ENCODE data around the gene BICD1.
"Not testable (repeated sequence)": the region's sequence is repeated elsewhere in the genome, so short reads cannot be mapped to it uniquely, and the experiment has no call there.

The BICD1 gene

GRCh38 chr12:32223941-32224340, 117.3 kb downstream of the BICD1 start:
- no peak for TF ChIP-seq CTCF (IDR thresholded peaks at IDR 0.05; ENCODE audit: low read depth, low read length)
- DNase-seq (ENCODE audit: extremely low read depth, low read depth) = no peak

- TF ChIP-seq CTCF (IDR thresholded peaks at IDR 0.05; ENCODE audit: low read depth, low read length) = no peak
- DNase-seq (ENCODE audit: extremely low read depth, low read depth) = no peak
Observed at GRCh38 chr12:32226768-32227167, 120.1 kb downstream of the BICD1 start.

- DNase-seq (ENCODE audit: extremely low read depth, low read depth) = no peak
Observed at GRCh38 chr12:32229971-32230612, 123.4 kb downstream of the BICD1 start.

GRCh38 chr12:32230613-32230993, 124.0 kb downstream of the BICD1 start:
- DNase-seq (ENCODE audit: extremely low read depth, low read depth) = no peak
- TF ChIP-seq CTCF (IDR thresholded peaks at IDR 0.05; ENCODE audit: low read depth, low read length) = no peak

More at GRCh38 chr12:32229971-32230612, 123.4 kb downstream of the BICD1 start:
- no peak for TF ChIP-seq CTCF (IDR thresholded peaks at IDR 0.05; ENCODE audit: low read depth, low read length)

- DNase-seq (ENCODE audit: extremely low read depth, low read depth) = not testable (repeated sequence)
Observed at GRCh38 chr12:32231361-32231760, 124.7 kb downstream of the BICD1 start.

- DNase-seq (ENCODE audit: extremely low read depth, low read depth) = no peak
- no peak for TF ChIP-seq CTCF (IDR thresholded peaks at IDR 0.05; ENCODE audit: low read depth, low read length)
Observed at GRCh38 chr12:32233568-32233967, 126.9 kb downstream of the BICD1 start.

- DNase-seq (ENCODE audit: extremely low read depth, low read depth) = no peak
- no peak for TF ChIP-seq CTCF (IDR thresholded peaks at IDR 0.05; ENCODE audit: low read depth, low read length)
Observed at GRCh38 chr12:32235251-32235650, 128.6 kb downstream of the BICD1 start.

GRCh38 chr12:32240162-32240561, 133.5 kb downstream of the BICD1 start:
- no peak for DNase-seq (ENCODE audit: extremely low read depth, low read depth)
- no peak for TF ChIP-seq CTCF (IDR thresholded peaks at IDR 0.05; ENCODE audit: low read depth, low read length)

Data from AG09319 (cell line).